Subcutaneous adipose tissue (tissue), 4 donors: ENCODE data around the gene DCHS2. TPM values are rescaled to one million over a fixed set of nuclear protein-coding genes. Genes with fewer than 3 reads are reported as not detected.

ENCODE experiments used
- CTCF ChIP-seq: fragments of 450-650 bp; IDR thresholded peaks from one replicate; pipeline ENCODE4 v1.5.1; 2016; ENCODE audit warnings: low read depth, mild to moderate bottlenecking, control low read depth, antibody characterized with exemption, moderate library complexity
- total RNA-seq, 4 donors: library from RNA; depleted of rRNA; stranded (reverse); fragments of >200 nt; gene quantifications; one replicate each; pipeline ENCODE4 v1.1.0, GENCODE V29; 2016

Gene DCHS2
- total RNA-seq, 4 donors from 2014 or later: not detected

- no peak for TF ChIP-seq CTCF
Measured at GRCh38 chr4:154329939-154330338, 161.7 kb downstream of the DCHS2 start.

- no peak for TF ChIP-seq CTCF
Measured at GRCh38 chr4:154329268-154329868, 162.2 kb downstream of the DCHS2 start.

- TF ChIP-seq CTCF: no peak
Measured at GRCh38 chr4:154328030-154328429, 163.6 kb downstream of the DCHS2 start.

GRCh38 chr4:154320521-154320920 is 171.1 kb downstream of the DCHS2 start:
- TF ChIP-seq CTCF: no peak

GRCh38 chr4:154319736-154320135 is 171.9 kb downstream of the DCHS2 start:
- TF ChIP-seq CTCF: no peak

- TF ChIP-seq CTCF: no peak
Measured at GRCh38 chr4:154317201-154317999, 174.2 kb downstream of the DCHS2 start.

- TF ChIP-seq CTCF: no peak
Measured at GRCh38 chr4:154315741-154316140, 175.9 kb downstream of the DCHS2 start.
